HS-5 (cell line): Measurements from ENCODE around the gene C9orf57.
"Not testable (repeated sequence)": the region's sequence is repeated elsewhere in the genome, so short reads cannot be mapped to it uniquely, and the experiment has no call there.

Experiments
- DNase-seq: peaks from one replicate; pipeline ENCODE4 v3.0.0-alpha.2; 2012; ENCODE audit warnings: low read depth

Gene C9orf57, protein sequence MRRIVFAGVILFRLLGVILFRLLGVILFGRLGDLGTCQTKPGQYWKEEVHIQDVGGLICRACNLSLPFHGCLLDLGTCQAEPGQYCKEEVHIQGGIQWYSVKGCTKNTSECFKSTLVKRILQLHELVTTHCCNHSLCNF

DNA sequence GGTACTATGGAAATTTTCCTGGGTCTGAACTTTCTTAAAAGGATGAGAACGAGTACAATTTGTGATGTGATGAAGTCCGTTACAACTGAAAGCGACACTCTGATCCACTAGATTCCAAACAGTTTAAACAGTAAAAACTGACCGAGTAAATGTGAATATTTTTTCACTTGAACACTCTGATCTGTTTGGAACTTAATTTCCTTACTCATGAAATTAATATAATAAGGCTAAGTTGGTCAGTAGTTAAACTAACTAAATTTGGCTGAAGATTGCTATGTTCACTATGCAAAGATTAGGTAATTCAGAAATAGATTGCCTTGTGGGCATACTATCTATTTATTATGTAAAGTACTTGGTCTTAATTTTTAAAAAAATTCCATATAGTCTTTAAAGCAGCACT lies at the start of gene C9orf57:
C9orf57 (minus strand) TSS at position 101 of the 400 bp plus-strand sequence. CDS start 1,282 bp downstream, outside the sequence.
- DNase-seq: no peak

DNA sequence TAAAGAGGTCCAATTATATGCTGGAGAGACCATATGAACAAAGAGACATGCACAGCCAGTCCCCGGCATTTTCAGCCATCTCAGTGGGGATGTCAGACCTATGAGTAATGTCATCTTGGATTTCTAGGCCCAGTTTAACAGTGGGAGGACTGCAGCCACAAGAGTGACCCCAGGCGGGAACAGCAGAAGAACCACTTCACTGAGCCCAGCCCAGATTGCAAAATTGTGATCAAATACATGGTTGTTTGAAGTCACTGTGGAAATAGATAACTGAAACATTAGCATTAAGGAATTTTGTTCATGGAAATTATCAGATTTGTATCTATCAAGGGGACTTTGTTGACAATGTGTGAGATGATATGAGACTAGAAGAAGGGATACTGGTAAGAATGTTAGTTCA lies 42.1 kb upstream of the C9orf57 start:
- no peak for DNase-seq

DNA sequence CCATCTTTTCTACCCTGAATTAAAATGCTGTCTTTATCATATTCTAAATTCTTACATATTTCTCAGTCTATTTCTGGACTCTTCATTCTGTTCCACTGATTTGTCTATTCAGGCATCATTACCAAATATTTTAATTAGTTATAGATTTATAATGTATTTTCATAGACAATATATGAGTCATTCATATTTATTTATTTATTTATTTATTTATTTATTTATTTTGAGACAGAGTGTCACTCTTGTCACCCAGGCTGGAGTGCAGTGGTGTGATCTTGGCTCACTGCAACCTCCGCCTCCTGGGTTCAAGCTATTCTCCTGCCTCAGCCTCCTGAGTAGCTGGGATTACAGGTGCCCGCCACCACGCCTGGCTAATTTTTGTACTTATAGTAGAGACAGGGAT lies 35.1 kb upstream of the C9orf57 start:
- not testable (repeated sequence) for DNase-seq

DNA sequence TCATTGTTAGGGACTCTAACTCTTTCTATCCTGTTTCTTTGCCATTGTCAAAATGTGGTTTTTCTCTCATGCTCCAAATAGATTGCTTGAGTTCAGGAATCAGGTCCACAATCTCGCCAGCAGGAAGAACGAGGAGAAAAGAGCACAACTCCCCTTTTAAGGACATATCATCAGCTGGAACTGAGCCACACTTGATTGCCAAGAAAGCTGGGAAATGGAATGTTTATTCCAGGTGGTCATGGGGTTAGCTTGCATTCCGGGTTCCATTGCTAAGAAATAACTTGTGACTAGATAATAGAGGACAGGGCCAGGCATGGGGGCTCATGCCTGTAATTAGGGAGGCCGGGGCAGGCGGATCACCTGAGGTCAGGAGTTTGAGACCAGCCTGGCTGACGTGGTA lies 32.4 kb upstream of the C9orf57 start:
- no peak for DNase-seq

DNA sequence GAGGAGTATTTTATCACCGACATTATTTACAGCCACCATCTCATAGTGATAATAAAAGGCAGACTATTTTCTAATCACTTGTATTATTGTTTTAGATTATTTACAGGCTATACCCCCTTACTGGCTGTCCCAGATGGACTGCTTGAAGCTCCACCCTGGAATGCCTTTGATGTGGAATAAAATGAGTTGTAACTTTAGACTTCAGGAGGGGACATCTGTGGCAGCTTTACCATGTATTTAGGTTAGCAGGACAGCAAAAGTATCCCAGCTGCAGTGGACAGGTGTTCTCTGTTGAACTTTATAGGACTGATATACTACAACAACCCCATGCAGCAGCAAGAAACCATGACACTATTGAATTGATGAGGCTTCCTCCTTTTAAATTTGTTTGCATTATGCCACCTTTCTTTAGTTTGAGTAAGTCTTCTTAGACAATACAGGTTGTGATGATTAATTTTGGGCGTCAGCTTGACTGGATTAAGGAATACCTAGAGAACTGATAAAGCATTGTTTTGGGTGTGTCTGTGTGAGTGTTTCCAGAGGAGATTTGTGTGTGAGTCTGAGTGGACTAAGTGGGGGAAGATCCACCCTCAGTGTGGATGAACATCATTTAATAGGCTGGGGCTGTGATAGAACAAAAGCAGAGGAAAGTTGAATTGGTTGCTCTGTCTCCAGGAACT lies 29.2 kb upstream of the C9orf57 start:
- no peak for DNase-seq

DNA sequence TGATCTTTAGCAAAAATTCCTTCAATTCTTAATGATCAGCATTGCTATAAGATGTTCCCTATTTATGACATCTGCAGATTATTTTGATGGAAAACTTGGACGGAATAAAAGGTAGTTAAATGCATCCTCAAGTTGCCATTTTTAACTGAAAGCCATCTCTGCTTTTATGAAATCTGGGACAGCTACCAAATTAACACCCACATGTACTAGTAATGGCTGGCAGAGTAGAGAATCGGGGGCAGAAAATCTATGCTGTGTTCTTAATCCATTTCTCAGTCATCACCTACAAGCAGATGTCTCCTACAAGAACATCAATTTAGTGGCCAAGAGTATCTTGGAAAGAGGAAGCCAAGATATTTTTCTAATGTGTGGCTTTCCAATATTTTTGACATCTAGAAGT lies 22.1 kb upstream of the C9orf57 start:
- DNase-seq: no peak

DNA sequence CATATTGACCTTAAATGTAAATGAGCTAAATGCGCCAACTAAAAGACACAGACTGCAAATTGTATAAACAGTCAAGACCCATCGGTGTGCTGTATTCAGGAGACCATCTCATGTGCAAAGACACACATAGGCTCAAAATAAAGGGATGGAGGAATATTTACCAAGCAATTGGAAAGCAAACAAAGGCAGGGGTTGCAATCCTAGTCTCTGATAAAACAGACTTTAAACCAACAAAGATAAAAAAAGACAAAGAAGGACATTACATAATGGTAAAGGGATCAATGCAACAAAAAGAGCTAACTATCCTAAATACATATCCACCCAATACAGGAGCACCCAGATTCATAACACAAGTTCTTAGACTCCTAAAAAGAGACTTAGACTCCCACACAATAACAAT lies 14.3 kb upstream of the C9orf57 start:
- DNase-seq: not testable (repeated sequence)

DNA sequence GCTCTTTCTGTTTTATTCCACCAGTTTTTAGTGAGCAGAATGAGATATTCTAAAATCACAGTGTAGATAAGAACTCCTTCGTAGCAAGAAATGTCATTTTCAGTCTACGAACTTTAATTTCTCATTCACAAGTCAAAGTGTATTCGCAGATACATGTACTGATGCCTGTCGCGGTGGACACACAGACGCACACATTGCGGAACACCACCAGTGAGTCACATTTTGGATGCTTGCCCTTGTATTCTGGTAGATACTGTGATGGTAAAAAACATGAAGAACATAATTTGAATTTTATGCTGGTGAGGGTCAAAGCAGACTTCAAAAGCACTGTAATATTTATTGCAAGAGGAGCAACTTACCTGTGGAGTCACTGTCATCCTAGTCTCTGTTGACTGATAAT lies 4.7 kb upstream of the C9orf57 start:
- DNase-seq: no peak

DNA sequence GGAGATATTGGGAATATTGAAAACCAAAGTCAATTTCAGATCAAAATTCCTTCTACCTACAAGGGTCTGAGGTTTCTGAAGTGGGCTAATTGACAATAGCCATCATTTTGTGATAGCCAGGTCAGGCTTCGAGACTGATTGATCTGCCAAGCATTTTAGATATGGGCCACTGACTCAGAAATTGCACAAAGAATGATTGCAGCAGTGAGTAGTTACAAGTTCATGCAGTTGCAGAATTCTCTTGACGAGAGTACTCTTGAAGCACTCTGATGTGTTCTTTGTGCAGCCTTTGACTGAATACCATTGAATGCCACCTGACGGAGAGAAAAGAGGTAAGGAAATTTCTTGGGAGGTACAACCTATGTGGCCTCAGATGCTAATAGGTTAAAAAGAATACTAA lies 8.3 kb downstream of the C9orf57 start:
- DNase-seq: no peak

DNA sequence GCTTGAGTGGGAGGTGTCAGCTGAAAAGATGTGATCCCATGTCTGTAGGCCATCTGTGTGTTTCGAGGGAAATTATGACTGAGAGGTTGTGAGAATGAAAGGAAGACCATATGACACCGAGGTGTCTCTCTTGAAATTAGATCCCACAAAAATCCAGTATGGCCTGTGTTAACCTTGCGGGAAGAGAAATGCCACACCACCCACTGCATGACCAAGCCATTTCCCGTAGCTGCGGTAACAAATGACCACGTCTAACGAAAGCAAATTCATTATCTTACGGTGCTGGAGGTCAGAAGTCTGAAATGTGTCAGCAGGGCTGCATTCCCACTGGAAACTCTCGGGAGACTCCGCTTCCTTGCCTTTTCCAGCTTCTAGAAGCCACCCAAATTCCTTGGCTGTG lies 11.6 kb downstream of the C9orf57 start:
- DNase-seq: no peak

DNA sequence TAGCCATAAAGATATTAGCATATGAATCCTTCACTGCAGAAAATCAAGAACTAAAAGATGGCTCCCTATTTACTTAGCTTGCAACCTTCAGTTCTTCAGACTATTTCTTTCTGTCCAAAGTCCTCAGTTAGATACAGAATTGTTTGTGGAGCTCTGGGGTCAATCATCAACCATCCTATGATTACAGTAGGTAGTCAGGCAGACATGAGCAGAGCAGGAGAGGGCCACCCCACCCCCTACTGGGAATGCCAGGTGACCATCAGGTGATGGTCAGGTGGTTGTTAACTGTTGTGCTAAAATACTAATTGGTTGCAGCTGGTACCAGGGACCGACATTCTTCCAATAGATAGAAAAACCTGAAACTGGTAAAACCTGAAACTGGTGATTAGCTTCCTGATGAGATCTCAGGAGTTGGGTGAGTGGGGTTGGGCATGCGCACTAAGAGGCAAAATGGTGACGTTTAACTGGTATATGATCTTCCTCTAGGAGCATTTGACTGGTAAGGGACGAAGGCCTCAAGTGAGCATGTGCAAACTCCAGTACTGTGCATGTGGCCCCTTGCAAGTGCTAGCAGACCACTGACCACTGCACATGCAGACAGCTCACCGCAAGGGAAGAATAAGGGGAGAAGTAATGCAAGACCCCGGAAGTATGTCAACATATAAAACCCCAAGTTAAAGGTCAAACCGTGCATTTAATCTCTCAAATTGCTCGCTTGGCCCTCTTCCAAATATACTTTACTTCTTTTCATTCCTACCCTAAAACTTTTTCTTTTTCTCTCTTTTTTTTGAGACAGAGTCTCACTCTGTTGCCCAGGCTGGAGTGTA lies 13.6 kb downstream of the C9orf57 start:
- no peak for DNase-seq

DNA sequence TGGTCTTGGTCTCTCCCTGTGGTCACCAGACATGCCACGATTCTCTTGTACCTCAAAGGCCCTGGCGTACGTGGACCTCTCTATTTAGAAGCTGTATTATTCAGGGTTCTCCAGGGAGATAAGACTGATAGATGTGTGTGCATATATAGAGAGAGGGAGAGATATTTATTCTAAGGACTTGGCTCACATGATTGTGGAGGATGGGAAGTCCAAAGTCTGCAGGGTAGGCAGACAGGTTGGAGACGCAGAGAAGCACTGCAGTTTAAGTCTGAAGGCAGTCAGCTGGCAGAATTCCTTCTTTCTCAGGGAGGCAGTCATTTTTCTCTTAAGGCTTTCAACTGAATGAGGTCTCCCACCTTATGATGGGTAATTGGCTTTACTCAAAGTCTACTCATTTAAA lies 16.3 kb downstream of the C9orf57 start:
- DNase-seq: no peak

DNA sequence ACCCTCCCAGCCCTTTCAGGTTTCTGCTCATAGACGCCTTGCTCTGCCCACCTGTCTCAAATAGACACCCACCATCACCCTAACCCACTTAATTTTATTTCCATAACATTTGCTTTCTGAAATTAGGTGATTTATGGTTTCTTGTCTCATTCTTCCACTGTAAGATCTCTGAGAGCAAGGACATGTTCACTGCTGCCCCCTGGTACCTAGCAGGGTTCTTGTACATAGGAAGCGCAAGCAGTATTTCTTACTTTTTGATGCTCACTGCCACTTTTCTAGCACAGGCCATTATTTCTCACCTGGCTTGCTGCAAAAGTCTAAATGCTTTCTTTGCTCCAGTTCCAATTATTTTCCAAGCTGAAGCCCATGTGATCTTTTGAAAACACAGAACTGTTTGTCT lies 16.8 kb downstream of the C9orf57 start:
- DNase-seq: no peak

DNA sequence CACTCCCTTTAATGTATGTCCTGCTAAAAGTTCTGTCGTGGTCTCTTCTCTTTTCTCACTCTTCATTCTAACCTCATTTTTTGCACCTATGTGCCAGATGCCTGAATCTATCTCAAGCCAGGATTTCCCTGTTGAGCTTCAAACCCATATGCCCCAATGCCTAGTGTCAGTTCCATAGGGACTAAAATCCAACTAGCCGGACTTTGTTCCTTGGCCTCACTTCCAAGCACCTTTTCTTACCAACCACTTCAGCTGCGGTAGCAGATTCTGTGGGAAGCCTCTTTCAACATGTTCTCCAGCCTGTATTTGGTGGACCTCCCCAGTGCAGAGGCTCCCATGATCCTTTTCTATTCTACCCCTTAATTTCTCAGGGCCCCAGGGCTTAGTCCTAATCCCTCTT lies 17.5 kb downstream of the C9orf57 start:
- no peak for DNase-seq

DNA sequence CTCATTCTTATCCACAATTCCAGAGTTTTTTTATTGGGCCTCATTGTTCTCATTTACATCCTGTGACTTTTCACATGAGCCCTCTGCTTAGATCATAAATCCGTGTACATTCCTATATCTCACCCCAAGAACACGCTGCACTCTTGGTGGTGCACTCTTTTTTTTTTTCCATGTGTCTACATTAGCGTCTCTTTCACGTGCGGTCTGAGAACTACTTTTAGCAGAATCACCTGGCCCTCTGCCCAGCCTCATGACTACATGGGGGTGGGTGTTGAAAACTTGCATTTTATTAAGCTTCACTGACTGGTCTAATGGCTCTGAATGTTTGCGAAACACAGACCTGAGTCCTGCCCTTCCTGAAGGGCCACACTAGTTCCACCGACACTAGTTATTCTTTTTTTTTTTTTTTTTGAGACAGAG lies 18.6 kb downstream of the C9orf57 start:
- peak; percentile 53 for DNase-seq

DNA sequence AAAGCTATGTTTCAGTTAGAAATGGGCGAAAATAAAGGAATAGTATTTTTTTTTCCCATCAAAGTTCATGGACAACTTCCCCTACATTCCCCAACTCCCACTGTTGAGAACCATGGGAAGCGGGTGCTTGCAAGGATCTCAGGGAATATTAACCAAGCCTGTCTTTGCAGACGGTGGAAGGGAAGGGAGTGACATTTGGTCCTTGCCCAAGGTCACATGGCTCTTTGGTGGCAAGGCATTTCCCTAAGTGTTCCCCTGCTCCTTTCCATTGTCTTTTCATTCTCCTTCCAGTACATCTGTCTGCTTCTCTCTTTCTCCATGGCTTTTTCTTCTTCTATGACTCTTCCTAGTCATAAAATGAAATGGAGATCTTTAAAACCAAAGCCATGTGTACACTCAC lies 19.0 kb downstream of the C9orf57 start:
- no peak for DNase-seq

DNA sequence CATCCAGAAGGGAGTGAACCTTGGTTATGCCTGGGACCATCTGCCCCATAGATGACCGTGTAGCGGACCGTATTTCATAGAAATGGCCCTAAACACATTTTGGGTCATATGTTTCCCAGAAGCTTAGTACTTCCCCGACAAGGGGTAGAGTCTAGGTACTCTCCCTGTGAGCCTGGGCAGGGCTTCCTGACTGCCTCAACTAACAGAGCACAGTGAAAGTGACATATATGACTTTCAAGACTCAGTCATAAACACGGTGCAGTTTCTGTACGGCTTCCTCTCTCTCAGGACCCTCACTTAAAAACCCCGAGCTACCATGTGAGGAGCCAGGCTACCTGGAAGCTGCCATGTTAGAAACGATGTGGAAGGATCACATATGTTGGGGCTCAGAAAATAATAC lies 20.9 kb downstream of the C9orf57 start:
- DNase-seq: no peak

DNA sequence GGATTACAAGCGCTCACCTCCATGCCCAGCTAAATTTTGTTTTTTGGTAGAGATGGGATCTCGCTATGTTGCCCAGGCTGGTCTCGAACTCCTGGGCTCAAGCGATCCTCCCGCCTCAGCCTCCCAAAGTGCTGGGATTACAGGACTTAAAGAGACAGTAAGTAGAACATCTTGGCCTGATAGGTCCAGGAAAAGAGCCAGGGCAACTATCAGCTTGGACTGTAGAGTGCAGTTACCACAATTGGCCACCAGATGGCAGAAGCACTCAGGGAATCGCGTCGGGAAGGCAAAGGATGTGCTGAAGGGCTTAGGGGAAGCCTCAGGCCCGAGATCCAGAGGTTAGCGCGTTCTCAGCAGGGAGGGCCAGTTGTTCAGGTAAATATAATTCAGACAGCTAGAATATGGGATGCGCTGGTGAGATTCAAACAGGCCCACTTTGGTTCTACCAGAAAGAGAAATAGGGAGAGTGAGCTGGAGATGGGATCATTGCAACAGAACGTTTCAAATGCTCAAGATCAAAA lies 21.5 kb downstream of the C9orf57 start:
- DNase-seq: no peak

DNA sequence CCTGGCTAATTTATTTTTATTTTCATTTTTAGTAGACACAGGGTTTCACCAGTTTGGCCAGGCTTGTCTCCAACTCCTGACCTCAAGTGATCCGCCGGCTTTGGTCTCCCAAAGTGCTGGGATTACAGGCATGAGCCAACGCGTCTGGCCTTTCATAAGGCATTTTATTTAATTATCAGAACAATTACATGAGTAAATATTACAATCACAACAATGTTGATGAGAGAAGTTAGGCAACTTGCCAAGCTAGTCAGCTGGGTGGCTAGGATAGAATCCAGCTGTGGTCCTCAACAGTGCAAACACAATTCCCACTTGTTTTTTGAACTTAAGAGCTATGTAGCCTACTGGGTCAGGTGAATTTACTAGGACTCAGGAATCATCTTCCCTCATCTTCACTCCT lies 22.0 kb downstream of the C9orf57 start:
- no peak for DNase-seq

DNA sequence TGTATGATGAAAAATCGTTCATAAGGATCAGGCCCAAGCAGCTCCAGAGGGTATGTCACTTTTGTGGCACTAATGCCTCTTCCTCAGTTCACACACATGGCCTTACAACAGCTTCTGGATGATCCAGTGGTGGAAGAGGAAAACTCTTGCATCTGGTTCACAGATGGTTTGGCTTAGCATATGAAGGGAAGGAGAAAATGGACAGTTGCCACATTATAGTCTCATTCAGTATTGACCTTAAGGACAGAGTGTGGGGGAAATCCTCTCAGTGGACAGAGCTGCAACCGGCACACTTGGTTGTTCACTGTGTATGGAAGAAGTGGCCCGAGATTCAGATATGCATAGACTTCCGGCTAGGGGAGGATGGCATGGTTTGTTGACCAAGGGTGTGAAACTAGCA lies 22.8 kb downstream of the C9orf57 start:
- no peak for DNase-seq

DNA sequence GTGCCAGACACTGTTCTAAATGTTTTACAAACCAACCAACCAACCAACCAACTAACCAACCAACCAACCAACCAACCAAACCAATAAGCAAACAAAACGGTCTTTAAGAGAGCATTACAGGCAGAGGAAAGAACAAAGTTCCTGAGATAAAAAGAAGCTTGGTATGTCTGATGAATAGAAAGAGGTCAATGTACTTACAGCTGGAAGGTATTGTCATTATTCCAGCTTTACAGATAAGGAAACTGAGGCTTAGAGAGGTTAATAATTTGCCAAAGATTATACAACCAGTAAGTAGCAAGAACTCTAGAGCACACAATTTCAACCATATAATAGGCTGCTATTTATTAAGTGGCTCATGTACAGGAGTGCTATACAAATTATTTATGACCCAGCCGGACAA lies 29.6 kb downstream of the C9orf57 start:
- DNase-seq: no peak

DNA sequence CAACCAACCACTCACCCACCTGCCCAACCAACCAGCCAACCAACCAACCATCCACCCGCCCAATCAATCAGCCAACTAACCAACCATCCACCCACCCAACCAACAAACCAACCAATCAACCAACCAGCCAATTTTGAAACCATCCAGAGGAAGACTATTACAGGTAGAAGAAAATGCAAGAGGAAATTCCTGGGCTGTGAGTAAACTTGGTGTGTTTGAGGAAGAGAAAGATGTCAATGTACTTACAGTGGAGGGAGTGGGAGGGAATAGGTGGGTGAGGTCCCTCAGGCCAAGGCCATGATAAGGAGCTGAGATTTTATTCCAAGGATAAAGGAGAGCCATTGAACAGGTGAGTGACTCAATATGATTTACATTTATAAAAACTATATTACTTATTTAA lies 30.4 kb downstream of the C9orf57 start:
- DNase-seq: no peak

DNA sequence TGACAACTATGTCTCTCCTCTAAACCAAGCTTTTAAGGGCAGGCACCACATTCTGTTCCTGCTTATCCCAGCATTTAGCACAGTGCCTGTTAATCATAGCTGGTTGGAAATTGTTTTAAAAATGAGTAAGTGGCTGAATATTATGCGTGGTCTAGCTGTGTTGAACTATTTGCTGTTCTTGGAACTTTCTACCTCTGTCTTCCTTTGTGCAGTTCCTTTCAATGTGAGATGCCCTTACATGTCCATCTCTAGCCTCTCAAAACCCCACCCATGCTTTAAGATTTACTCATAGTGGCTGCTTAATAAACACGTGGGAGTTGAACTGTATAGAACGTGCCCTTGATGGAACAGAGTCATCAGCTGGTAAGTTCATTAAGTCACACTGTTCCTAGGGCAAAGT lies 34.5 kb downstream of the C9orf57 start:
- no peak for DNase-seq
